ENCODE data around the gene WIPF2. TPM values are rescaled to one million over a fixed set of nuclear protein-coding genes. Genes with fewer than 3 reads are reported as not detected.

WIPF2 gene
- polyA plus RNA-seq, 2 of the 4 experiments (the other 2 are of a cell fraction), result 13.8 to 21.5 TPM

- peak overlapping the region; percentile 34 to 64; a peak in 4 of 6 replicates for H3K27ac ChIP-seq
- peak overlapping the region; percentile 62 for H3K4me2 ChIP-seq
- no peak overlapping the region for H3K4me3 ChIP-seq
- DNase-seq (ENCODE audit: low read depth in 1 of 2, low spot score in 1 of 2) (peak; percentile 46), FAIRE-seq (no peak), ATAC-seq (no peak)
- ChIA-PET POLR2A (interaction anchor here (1.4 to 1.9 kb wide), 2 partner anchors 65 to 144 kb away, joined by 5 to 7 read pairs; partner anchors contain the start of genes CASC3 and WIPF2), CTCF (interaction anchor here (0.6 to 4.5 kb wide), 17 partner anchors 7 to 372 kb away, joined by 3 to 22 read pairs (median 3); partner anchors contain the start of gene WIPF2)
- peaks cover 23% of the 10 kb centered on the region for H3K4me1 ChIP-seq
- TF ChIP-seq MAFK (IDR thresholded peaks at IDR 0.05; ENCODE audit: partially characterized antibody), result peak; percentile 37
- TF ChIP-seq SMC3 (IDR thresholded peaks at IDR 0.05), result no peak
- TF ChIP-seq NPAS2 (CRISPR knock-in tag; IDR thresholded peaks at IDR 0.05; ENCODE audit: borderline replicate concordance), result no peak
- no peak for TF ChIP-seq MYC (IDR thresholded peaks at IDR 0.05; ENCODE audit: borderline replicate concordance, low read length)
- no peak for TF ChIP-seq KDM1A (IDR thresholded peaks at IDR 0.05; ENCODE audit: low read depth)
- TF ChIP-seq HES2 (IDR thresholded peaks at IDR 0.05), result no peak
- no peak for TF ChIP-seq HOXB5 (CRISPR knock-in tag; IDR thresholded peaks at IDR 0.05)
- no peak for TF ChIP-seq TP53 (CRISPR knock-in tag; IDR thresholded peaks at IDR 0.05)
- TF ChIP-seq HOXB13 (CRISPR knock-in tag; IDR thresholded peaks at IDR 0.05; ENCODE audit: low read depth), result no peak
- no peak for TF ChIP-seq CTCF (IDR thresholded peaks at IDR 0.05)
- no peak for TF ChIP-seq JUN (IDR thresholded peaks at IDR 0.05)
- TF ChIP-seq BCL3 (IDR thresholded peaks at IDR 0.05), result no peak
- no peak for TF ChIP-seq FOSL2 (IDR thresholded peaks at IDR 0.05)
- TF ChIP-seq FOSL2 (CRISPR knock-in tag; IDR thresholded peaks at IDR 0.05), result peak; percentile 66
- TF ChIP-seq RARB (CRISPR knock-in tag; IDR thresholded peaks at IDR 0.05), result no peak
- WGBS (ENCODE audit: missing lambda C conversion rate), result 49% methylated on average over 2 of the region's 2 CpGs
- H3K9me3 ChIP-seq, result no peaks in the 10 kb centered on the region
Observed at GRCh38 chr17:40283662-40284061, 64.6 kb downstream of the WIPF2 start.

GRCh38 chr17:40284085-40284713 is 65.1 kb downstream of the WIPF2 start:
- peak overlapping the region; percentile 0 to 64; a peak in 4 of 6 replicates for H3K27ac ChIP-seq
- peaks cover 27% of the 10 kb centered on the region for H3K4me1 ChIP-seq
- H3K4me2 ChIP-seq, result peak overlapping the region; percentile 62
- CTCF ChIA-PET, result interaction anchor here (0.6 to 4.5 kb wide), 18 partner anchors 10 to 371 kb away, joined by 3 to 22 read pairs (median 3); partner anchors contain the start of gene WIPF2
- 33% methylated on average over 2 of the region's 2 CpGs for WGBS (ENCODE audit: missing lambda C conversion rate)
- ATAC-seq (no peak), FAIRE-seq (no peak), DNase-seq (ENCODE audit: low read depth in 1 of 2, low spot score in 1 of 2) (peak in 1 of 2 experiments; percentile 25)
- TF ChIP-seq SREBF2 (IDR thresholded peaks at IDR 0.05), result no peak
- no peak for TF ChIP-seq HEYL (CRISPR knock-in tag; IDR thresholded peaks at IDR 0.05)
- no peak for TF ChIP-seq JUN (IDR thresholded peaks at IDR 0.05)
- no peak for TF ChIP-seq NR3C1 (IDR thresholded peaks at IDR 0.05)
- TF ChIP-seq HDAC2 (IDR thresholded peaks at IDR 0.05), result no peak
- no peak for TF ChIP-seq FOXS1 (CRISPR knock-in tag; IDR thresholded peaks at IDR 0.05)
- TF ChIP-seq BHLHE40 (IDR thresholded peaks at IDR 0.05; ENCODE audit: low read depth, low read length), result no peak
- TF ChIP-seq NPAS2 (CRISPR knock-in tag; IDR thresholded peaks at IDR 0.05; ENCODE audit: borderline replicate concordance), result no peak
- TF ChIP-seq ELK1 (IDR thresholded peaks at IDR 0.05; ENCODE audit: low read depth, low read length), result no peak
- no peak for TF ChIP-seq E2F6 (IDR thresholded peaks at IDR 0.05; ENCODE audit: borderline replicate concordance, low read depth)
- no peak for TF ChIP-seq ZNF302 (CRISPR knock-in tag; IDR thresholded peaks at IDR 0.05)
- TF ChIP-seq CBX8 (IDR thresholded peaks at IDR 0.05), result no peak
- TF ChIP-seq HOXB13 (CRISPR knock-in tag; IDR thresholded peaks at IDR 0.05; ENCODE audit: low read depth), result no peak
- no peak for TF ChIP-seq CHD2 (IDR thresholded peaks at IDR 0.05; ENCODE audit: low read length, partially characterized antibody)
- no peak for TF ChIP-seq KDM1A (IDR thresholded peaks at IDR 0.05; ENCODE audit: low read depth)
- H3K4me3 ChIP-seq, result no peak overlapping the region
- H3K9me3 ChIP-seq, result no peaks in the 10 kb centered on the region
- POLR2A ChIA-PET, result interaction anchor here (1.4 to 1.9 kb wide), 2 partner anchors 65 to 144 kb away, joined by 5 to 7 read pairs; partner anchors contain the start of genes CASC3 and WIPF2
